Gastrocnemius medialis (tissue), 4 donors: ENCODE data around the gene RNF2.

Experiments
- POLR2A ChIP-seq, 2 donors: fragments of 450-650 bp; IDR thresholded peaks; one replicate each; pipeline ENCODE4 v1.6.1; 2017; ENCODE audit warnings: antibody characterized with exemption in 2 of 2, mild to moderate bottlenecking in 2 of 2, moderate library complexity in 2 of 2
- TF ChIP-seq, protein P1 (sequence below), 5 experiments: fragments of 450-650 bp in 3 of 5; fragments of 200-600 bp in 2 of 5; sonication (generic) in 2 of 5; IDR thresholded peaks in 4 of 5; conservative IDR thresholded peaks in 1 of 5; 1 replicate in 4 of 5; 2 replicates in 1 of 5; pipeline ENCODE4 v1.5.1; 2016 to 2019; ENCODE audit warnings: antibody characterized with exemption in 5 of 5, mild to moderate bottlenecking in 3 of 5, moderate library complexity in 3 of 5

DNA sequence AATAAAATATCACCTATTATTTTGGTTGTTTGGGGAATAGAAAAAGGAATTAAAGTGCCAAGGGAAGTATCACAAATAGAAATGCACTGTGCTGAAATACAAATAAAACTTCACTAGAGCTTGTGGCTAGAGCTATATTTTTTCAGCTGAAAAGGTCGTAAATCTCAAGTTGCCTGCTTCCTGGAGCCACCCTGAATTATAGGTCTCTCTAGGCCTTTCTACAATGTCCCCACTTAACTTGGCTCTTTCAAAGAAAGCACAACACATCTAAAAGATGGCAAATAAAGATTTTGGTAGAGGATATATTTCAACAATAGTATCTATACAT is 5.0 kb upstream of the RNF2 start:
- TF ChIP-seq, protein P1, sequence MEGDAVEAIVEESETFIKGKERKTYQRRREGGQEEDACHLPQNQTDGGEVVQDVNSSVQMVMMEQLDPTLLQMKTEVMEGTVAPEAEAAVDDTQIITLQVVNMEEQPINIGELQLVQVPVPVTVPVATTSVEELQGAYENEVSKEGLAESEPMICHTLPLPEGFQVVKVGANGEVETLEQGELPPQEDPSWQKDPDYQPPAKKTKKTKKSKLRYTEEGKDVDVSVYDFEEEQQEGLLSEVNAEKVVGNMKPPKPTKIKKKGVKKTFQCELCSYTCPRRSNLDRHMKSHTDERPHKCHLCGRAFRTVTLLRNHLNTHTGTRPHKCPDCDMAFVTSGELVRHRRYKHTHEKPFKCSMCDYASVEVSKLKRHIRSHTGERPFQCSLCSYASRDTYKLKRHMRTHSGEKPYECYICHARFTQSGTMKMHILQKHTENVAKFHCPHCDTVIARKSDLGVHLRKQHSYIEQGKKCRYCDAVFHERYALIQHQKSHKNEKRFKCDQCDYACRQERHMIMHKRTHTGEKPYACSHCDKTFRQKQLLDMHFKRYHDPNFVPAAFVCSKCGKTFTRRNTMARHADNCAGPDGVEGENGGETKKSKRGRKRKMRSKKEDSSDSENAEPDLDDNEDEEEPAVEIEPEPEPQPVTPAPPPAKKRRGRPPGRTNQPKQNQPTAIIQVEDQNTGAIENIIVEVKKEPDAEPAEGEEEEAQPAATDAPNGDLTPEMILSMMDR (IDR thresholded peaks at IDR 0.05 in 4 of 5, conservative IDR thresholded peaks at IDR 0.05 in 1 of 5), result no peak
- TF ChIP-seq POLR2A (IDR thresholded peaks at IDR 0.05), result no peak
